K562 (cell line): ENCODE results near the gene SLTM.

Experiments used
- KDM1A ChIP-seq, 2 experiments: fragments of 450-650 bp; IDR thresholded peaks; 2 replicates each; pipeline ENCODE4 v1.6.1; 2016; ENCODE audit warnings: mild to moderate bottlenecking in 2 of 2
- LEF1 ChIP-seq: fragments of 450-650 bp; IDR thresholded peaks from 2 replicates; pipeline ENCODE4 v1.6.1; 2016; ENCODE audit warnings: mild to moderate bottlenecking
- MAFG ChIP-seq: fragments of 450-650 bp; conservative IDR thresholded peaks from 2 replicates; pipeline ENCODE4 v1.6.1; 2016; ENCODE audit warnings: missing genetic modification characterization, missing compliant biosample characterization
- NFE2 ChIP-seq: IDR thresholded peaks from 2 replicates; pipeline ENCODE4 v1.6.1; 2014; ENCODE audit warnings: antibody characterized with exemption, low read depth
- NFRKB ChIP-seq: fragments of 450-650 bp; IDR thresholded peaks from 2 replicates; pipeline ENCODE4 v1.6.1; 2016; ENCODE audit warnings: low read depth
- POU5F1 ChIP-seq: fragments of 150-350 bp; IDR thresholded peaks from 2 replicates; pipeline ENCODE4 v1.6.1; 2014; ENCODE audit warnings: borderline replicate concordance, low read length, low read depth, mild to moderate bottlenecking; ENCODE audit not compliant: partially characterized antibody
- RBM14 ChIP-seq: fragments of 200-400 bp; formaldehyde crosslinking; IDR thresholded peaks from 2 replicates; pipeline ENCODE4 v1.6.1; 2018; ENCODE audit warnings: low read depth, mild to moderate bottlenecking, low read length, moderate library complexity, borderline replicate concordance; ENCODE audit not compliant: insufficient read depth
- RCOR1 ChIP-seq, 2 experiments: IDR thresholded peaks; 2 replicates each; pipeline ENCODE4 v1.6.1; 2012; ENCODE audit warnings: low read depth in 2 of 2, low read length in 2 of 2, borderline replicate concordance in 1 of 2, improper control_type of control experiment in 1 of 2
- SP1 ChIP-seq: sonication (generic); formaldehyde crosslinking; IDR thresholded peaks from 2 replicates; pipeline ENCODE4 v1.8.1; 2022; ENCODE audit warnings: mild to moderate bottlenecking, missing genetic modification reagents
- TBP ChIP-seq: optimal IDR thresholded peaks from 2 replicates; pipeline ENCODE3; 2011; ENCODE audit warnings: low read depth, low read length, improper control_type of control experiment
- TCF7 ChIP-seq: sonication (generic); IDR thresholded peaks from 2 replicates; pipeline ENCODE4 v1.6.1; 2016; ENCODE audit warnings: antibody characterized with exemption, borderline replicate concordance
- ZNF274 ChIP-seq: IDR thresholded peaks from 2 replicates; pipeline ENCODE4 v1.6.1; 2011; ENCODE audit warnings: low read depth, mild to moderate bottlenecking, low read length, moderate library complexity, borderline replicate concordance
- ZNF696 ChIP-seq: fragments of 250-450 bp; sonication (Bioruptor Pico); conservative IDR thresholded peaks from 2 replicates; pipeline ENCODE4 v1.4.0; 2020; ENCODE audit warnings: mild to moderate bottlenecking, moderate library complexity
- TF ChIP-seq, protein P1 (sequence below), 3 experiments: IDR thresholded peaks in 2 of 3; conservative IDR thresholded peaks in 1 of 3; 2 replicates each; pipeline ENCODE4 v1.5.1; 2011 to 2012; ENCODE audit warnings: low read length in 3 of 3, mild to moderate bottlenecking in 3 of 3, control low read depth in 2 of 3, improper control_type of control experiment in 1 of 3, inconsistent platforms in 1 of 3, low read depth in 1 of 3, mixed read lengths in 1 of 3, moderate library complexity in 1 of 3; ENCODE audit not compliant: insufficient read depth in 2 of 3

DNA sequence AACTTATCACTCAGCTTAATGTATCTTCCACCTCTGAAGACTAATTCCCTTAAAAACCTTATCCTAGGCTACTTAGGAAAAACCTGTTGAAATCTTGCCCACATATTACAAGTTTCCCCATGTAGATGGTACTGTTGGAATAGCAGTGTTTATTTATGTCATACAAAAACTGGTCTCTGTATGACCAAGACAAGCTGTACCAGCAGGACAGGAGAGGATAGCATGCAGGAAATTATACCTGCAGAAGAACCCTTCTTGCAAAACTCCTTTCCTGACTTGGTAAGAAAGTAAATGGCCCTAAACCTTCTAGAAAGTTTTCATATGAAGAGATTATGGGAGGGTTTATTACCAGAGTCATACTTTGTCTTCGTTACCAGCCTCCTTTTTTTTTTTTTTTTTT, 28.7 kb upstream of the SLTM start:
- TF ChIP-seq, protein P1, sequence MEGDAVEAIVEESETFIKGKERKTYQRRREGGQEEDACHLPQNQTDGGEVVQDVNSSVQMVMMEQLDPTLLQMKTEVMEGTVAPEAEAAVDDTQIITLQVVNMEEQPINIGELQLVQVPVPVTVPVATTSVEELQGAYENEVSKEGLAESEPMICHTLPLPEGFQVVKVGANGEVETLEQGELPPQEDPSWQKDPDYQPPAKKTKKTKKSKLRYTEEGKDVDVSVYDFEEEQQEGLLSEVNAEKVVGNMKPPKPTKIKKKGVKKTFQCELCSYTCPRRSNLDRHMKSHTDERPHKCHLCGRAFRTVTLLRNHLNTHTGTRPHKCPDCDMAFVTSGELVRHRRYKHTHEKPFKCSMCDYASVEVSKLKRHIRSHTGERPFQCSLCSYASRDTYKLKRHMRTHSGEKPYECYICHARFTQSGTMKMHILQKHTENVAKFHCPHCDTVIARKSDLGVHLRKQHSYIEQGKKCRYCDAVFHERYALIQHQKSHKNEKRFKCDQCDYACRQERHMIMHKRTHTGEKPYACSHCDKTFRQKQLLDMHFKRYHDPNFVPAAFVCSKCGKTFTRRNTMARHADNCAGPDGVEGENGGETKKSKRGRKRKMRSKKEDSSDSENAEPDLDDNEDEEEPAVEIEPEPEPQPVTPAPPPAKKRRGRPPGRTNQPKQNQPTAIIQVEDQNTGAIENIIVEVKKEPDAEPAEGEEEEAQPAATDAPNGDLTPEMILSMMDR (IDR thresholded peaks at IDR 0.05 in 2 of 3, conservative IDR thresholded peaks at IDR 0.05 in 1 of 3; ENCODE audit: insufficient read depth in 2 of 3, low read depth in 1 of 3, low read length in 3 of 3), result no peak
- TF ChIP-seq POU5F1, result no peak
- no peak for TF ChIP-seq TBP
- TF ChIP-seq SP1 (CRISPR knock-in tag), result no peak
- TF ChIP-seq KDM1A (IDR thresholded peaks at IDR 0.05), result no peak
- TF ChIP-seq LEF1, result no peak
- TF ChIP-seq RCOR1 (IDR thresholded peaks at IDR 0.05; ENCODE audit: borderline replicate concordance in 1 of 2, low read depth in 2 of 2, low read length in 2 of 2), result no peak
- no peak for TF ChIP-seq NFE2
- TF ChIP-seq NFRKB, result no peak
- TF ChIP-seq RBM14, result no peak
- TF ChIP-seq MAFG (tag), result no peak
- no peak for TF ChIP-seq ZNF274
- TF ChIP-seq TCF7, result no peak
- no peak for TF ChIP-seq ZNF696 (CRISPR knock-in tag)
